H1 (cell line): ENCODE results near the gene TSEN2. TPM values are rescaled to one million over a fixed set of nuclear protein-coding genes. Genes with fewer than 3 reads are reported as not detected.

Experiments
- ASH2L ChIP-seq: fragments of 200-600, 300-600 bp; sonication (generic); IDR thresholded peaks from one replicate; pipeline ENCODE4 v1.7.1; 2017; ENCODE audit warnings: low read length
- BRCA1 ChIP-seq: IDR thresholded peaks from 2 replicates; pipeline ENCODE4 v1.6.1; 2012; ENCODE audit warnings: low read depth, low read length, improper control_type of control experiment
- CHD7 ChIP-seq: fragments of 300-600 bp; sonication (generic); IDR thresholded peaks from 2 replicates; pipeline ENCODE4 v1.7.1; 2012; ENCODE audit warnings: low read length, moderate library complexity, mild to moderate bottlenecking, inconsistent platforms; ENCODE audit not compliant: insufficient replicate concordance
- CTBP2 ChIP-seq: IDR thresholded peaks from 2 replicates; pipeline ENCODE4 v1.7.0; 2011; ENCODE audit warnings: borderline replicate concordance, mild to moderate bottlenecking, moderate library complexity, mixed read lengths, low read length; ENCODE audit not compliant: insufficient read depth, insufficient read length
- JUND ChIP-seq: IDR thresholded peaks from 2 replicates; pipeline ENCODE4 v1.6.1; 2011; ENCODE audit warnings: mild to moderate bottlenecking, improper control_type of control experiment, low read length
- KDM4A ChIP-seq: IDR thresholded peaks from one replicate; pipeline ENCODE4 v1.7.1; 2012; ENCODE audit warnings: low read depth, mild to moderate bottlenecking, moderate library complexity, low read length, inconsistent platforms; ENCODE audit not compliant: severe bottlenecking
- MAX ChIP-seq: IDR thresholded peaks from 2 replicates; pipeline ENCODE4 v1.6.1; 2012; ENCODE audit warnings: inconsistent platforms
- PHF8 ChIP-seq: fragments of 200-600 bp; sonication (generic); conservative IDR thresholded peaks from 2 replicates; pipeline ENCODE4 v1.7.1; 2012; ENCODE audit warnings: low read depth, mild to moderate bottlenecking, inconsistent platforms, low read length, moderate library complexity
- SP4 ChIP-seq: IDR thresholded peaks from 2 replicates; pipeline ENCODE4 v1.6.1; 2012; ENCODE audit warnings: low read length, inconsistent platforms
- SUZ12 ChIP-seq: fragments of 200-600 bp; sonication (generic); IDR thresholded peaks from 2 replicates; pipeline ENCODE4 v1.6.1; 2012; ENCODE audit warnings: mild to moderate bottlenecking, inconsistent platforms, low read length, moderate library complexity, mixed read lengths
- polyA plus RNA-seq, 7 experiments: library from polyadenylated mRNA; depleted of rRNA in 3 of 7; stranded (reverse) in 5 of 7; unstranded in 2 of 7; fragments of >200 nt in 5 of 7; fragments of 200-250 nt in 2 of 7; gene quantifications; 1 replicate in 5 of 7; 2 replicates in 1 of 7; 4 replicates in 1 of 7; pipeline versions ENCODE4 v1.2.1 to v1.2.3, GENCODE V29; 2011 to 2013; ENCODE audit warnings: missing spikeins in 2 of 7, mixed read lengths in 2 of 7
- total RNA-seq: library from RNA; stranded (reverse); fragmentation: NEBNext Ultra II Directional; extraction: Animal tissue kit (Norgen Biotek cat#: 25700); gene quantifications from 2 replicates; pipeline ENCODE4 v1.2.1, GENCODE V29; 2021
- TF ChIP-seq, protein P1 (sequence below): IDR thresholded peaks from 2 replicates; pipeline ENCODE4 v1.6.1; 2011; ENCODE audit warnings: low read length, improper control_type of control experiment

Gene TSEN2
- total and polyA plus RNA-seq, 2 of the 8 experiments (the other 6 are each of a cell fraction or from before 2014, with no cell fraction given): 16.1 to 22.4 TPM

DNA sequence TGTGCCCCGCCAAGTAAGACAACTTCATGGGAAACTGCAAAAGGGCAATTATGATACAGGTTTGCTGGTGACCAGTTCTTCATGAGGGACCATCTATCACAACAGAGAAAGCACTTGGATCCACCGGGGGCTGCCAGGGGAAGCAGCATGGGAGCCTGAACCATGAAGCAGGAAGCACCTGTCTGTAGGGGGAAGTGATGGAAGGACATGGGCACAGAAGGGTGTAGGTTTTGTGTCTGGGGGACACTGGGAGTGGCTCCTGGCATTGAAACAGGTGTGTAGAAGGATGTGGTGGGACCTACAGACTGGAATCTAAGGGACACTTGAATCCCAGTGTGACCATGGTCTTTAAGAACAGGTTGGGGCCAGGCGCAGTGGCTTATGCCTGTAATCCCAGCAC, 95.2 kb downstream of the TSEN2 start (continued):
- no peak for TF ChIP-seq CHD7
- TF ChIP-seq KDM4A: no peak
- no peak for TF ChIP-seq PHF8
- TF ChIP-seq, protein P1, sequence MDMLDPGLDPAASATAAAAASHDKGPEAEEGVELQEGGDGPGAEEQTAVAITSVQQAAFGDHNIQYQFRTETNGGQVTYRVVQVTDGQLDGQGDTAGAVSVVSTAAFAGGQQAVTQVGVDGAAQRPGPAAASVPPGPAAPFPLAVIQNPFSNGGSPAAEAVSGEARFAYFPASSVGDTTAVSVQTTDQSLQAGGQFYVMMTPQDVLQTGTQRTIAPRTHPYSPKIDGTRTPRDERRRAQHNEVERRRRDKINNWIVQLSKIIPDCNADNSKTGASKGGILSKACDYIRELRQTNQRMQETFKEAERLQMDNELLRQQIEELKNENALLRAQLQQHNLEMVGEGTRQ: no peak
- TF ChIP-seq JUND: no peak
- TF ChIP-seq BRCA1: no peak
- TF ChIP-seq MAX: no peak
- no peak for TF ChIP-seq CTBP2
- no peak for TF ChIP-seq SP4
- no peak for TF ChIP-seq ASH2L
- TF ChIP-seq SUZ12: no peak
